IMR-90 (cell line): ENCODE data around the gene ADAM23.

Experiments used
- CEBPB ChIP-seq: IDR thresholded peaks from 2 replicates; pipeline ENCODE4 v1.6.1; 2012; ENCODE audit warnings: low read depth, low read length, improper control_type of control experiment
- CHD1 ChIP-seq: IDR thresholded peaks from 2 replicates; pipeline ENCODE4 v1.6.1; 2012; ENCODE audit warnings: low read depth, low read length, improper control_type of control experiment
- FOS ChIP-seq: fragments of 150-350 bp; IDR thresholded peaks from 2 replicates; pipeline ENCODE4 v1.6.1; 2016; ENCODE audit warnings: low read depth, low read length
- MAFK ChIP-seq: IDR thresholded peaks from 2 replicates; pipeline ENCODE4 v1.6.1; 2012; ENCODE audit warnings: low read depth, low read length, improper control_type of control experiment
- MAZ ChIP-seq: IDR thresholded peaks from 2 replicates; pipeline ENCODE4 v1.6.1; 2012; ENCODE audit warnings: low read depth, mild to moderate bottlenecking, low read length, improper control_type of control experiment, moderate library complexity, borderline replicate concordance
- MXI1 ChIP-seq: IDR thresholded peaks from 2 replicates; pipeline ENCODE4 v1.6.1; 2012; ENCODE audit warnings: low read depth, mild to moderate bottlenecking, low read length, moderate library complexity, borderline replicate concordance
- POLR2A ChIP-seq: IDR thresholded peaks from 2 replicates; pipeline ENCODE4 v1.6.1; 2012; ENCODE audit warnings: mild to moderate bottlenecking, low read depth, low read length
- RAD21 ChIP-seq: IDR thresholded peaks from 2 replicates; pipeline ENCODE4 v1.6.1; 2012; ENCODE audit warnings: low read length, improper control_type of control experiment
- RCOR1 ChIP-seq: IDR thresholded peaks from 2 replicates; pipeline ENCODE4 v1.6.1; 2012; ENCODE audit warnings: mild to moderate bottlenecking, low read length, improper control_type of control experiment; ENCODE audit not compliant: insufficient replicate concordance
- RFX5 ChIP-seq: IDR thresholded peaks from 2 replicates; pipeline ENCODE4 v1.8.0; 2012; ENCODE audit warnings: low read depth, mild to moderate bottlenecking, low read length, moderate library complexity
- SMC3 ChIP-seq: fragments of 150-350 bp; IDR thresholded peaks from 2 replicates; pipeline ENCODE4 v1.6.1; 2016; ENCODE audit warnings: low read depth, mild to moderate bottlenecking, antibody characterized with exemption, low read length, moderate library complexity
- TF ChIP-seq, protein P1 (sequence below): conservative IDR thresholded peaks from 2 replicates; pipeline ENCODE4 v1.5.1; 2012; ENCODE audit warnings: mild to moderate bottlenecking, low read depth, low read length, improper control_type of control experiment
- TF ChIP-seq, protein P2 (sequence below): fragments of 150-350 bp; IDR thresholded peaks from 2 replicates; pipeline ENCODE4 v1.6.1; 2016; ENCODE audit warnings: low read depth, mild to moderate bottlenecking, low read length, moderate library complexity, borderline replicate concordance
- TF ChIP-seq, protein P3 (sequence below): fragments of 150-350 bp; IDR thresholded peaks from 2 replicates; pipeline ENCODE4 v1.6.1; 2017; ENCODE audit warnings: mild to moderate bottlenecking, antibody characterized with exemption, low read length, low read depth

DNA sequence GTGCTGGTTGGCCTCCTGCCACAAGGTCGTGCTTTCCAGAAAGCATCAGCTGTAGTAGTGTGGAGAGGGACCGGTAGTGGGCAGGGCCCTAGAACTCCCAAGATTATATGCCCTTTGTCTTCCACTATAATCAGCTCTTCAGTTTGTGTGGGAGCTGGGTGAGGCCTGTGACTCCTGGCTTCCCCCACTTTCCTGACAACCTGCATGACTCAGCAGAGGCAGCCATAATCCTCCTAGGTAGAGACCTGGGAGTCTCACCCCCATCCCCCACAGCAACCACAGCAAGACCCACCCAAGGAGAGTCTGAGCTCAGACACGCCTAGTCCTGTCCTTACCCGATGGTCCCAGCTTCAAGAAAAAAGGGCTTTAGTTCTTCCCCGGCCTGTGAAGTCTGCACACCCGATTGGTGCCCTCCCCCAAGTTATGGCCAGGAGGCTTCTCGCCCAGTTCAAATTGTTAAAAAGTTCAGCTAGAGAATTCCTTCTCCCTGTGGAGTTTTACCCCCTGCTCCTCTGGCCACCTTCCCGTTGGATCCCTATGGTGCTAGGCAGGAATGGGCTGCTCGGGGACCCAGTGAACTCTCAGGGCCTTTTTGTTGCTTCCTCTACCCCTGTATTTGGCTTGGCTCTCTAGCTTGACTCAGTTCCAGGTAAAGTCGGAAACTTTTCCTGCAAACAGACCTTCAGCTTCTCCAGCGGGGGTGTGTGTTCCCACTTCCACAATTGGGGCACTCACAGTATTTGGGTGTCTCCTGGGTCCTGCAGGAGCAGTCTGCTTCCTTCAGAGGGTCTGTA lies 141.2 kb downstream of the ADAM23 start:
- no peak for TF ChIP-seq RFX5
- TF ChIP-seq, protein P1, sequence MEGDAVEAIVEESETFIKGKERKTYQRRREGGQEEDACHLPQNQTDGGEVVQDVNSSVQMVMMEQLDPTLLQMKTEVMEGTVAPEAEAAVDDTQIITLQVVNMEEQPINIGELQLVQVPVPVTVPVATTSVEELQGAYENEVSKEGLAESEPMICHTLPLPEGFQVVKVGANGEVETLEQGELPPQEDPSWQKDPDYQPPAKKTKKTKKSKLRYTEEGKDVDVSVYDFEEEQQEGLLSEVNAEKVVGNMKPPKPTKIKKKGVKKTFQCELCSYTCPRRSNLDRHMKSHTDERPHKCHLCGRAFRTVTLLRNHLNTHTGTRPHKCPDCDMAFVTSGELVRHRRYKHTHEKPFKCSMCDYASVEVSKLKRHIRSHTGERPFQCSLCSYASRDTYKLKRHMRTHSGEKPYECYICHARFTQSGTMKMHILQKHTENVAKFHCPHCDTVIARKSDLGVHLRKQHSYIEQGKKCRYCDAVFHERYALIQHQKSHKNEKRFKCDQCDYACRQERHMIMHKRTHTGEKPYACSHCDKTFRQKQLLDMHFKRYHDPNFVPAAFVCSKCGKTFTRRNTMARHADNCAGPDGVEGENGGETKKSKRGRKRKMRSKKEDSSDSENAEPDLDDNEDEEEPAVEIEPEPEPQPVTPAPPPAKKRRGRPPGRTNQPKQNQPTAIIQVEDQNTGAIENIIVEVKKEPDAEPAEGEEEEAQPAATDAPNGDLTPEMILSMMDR: no peak
- TF ChIP-seq, protein P2, sequence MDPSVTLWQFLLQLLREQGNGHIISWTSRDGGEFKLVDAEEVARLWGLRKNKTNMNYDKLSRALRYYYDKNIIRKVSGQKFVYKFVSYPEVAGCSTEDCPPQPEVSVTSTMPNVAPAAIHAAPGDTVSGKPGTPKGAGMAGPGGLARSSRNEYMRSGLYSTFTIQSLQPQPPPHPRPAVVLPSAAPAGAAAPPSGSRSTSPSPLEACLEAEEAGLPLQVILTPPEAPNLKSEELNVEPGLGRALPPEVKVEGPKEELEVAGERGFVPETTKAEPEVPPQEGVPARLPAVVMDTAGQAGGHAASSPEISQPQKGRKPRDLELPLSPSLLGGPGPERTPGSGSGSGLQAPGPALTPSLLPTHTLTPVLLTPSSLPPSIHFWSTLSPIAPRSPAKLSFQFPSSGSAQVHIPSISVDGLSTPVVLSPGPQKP: no peak
- no peak for TF ChIP-seq RCOR1
- no peak for TF ChIP-seq CHD1
- no peak for TF ChIP-seq CEBPB
- TF ChIP-seq POLR2A: no peak
- no peak for TF ChIP-seq MXI1
- TF ChIP-seq SMC3: no peak
- TF ChIP-seq, protein P3, sequence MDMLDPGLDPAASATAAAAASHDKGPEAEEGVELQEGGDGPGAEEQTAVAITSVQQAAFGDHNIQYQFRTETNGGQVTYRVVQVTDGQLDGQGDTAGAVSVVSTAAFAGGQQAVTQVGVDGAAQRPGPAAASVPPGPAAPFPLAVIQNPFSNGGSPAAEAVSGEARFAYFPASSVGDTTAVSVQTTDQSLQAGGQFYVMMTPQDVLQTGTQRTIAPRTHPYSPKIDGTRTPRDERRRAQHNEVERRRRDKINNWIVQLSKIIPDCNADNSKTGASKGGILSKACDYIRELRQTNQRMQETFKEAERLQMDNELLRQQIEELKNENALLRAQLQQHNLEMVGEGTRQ: no peak
- TF ChIP-seq MAZ: no peak
- TF ChIP-seq MAFK: no peak
- TF ChIP-seq RAD21: no peak
- TF ChIP-seq FOS: no peak
